DMS 273 treated with DMSO at 0.1 percent for 48 hours (cell line): ENCODE measurements around the gene BPIFB6.

Experiments used
- DNase-seq: peaks from one replicate; lab custom pipeline; 2025; lab: John Stamatoyannopoulos, UW

The BPIFB6 gene

DNA sequence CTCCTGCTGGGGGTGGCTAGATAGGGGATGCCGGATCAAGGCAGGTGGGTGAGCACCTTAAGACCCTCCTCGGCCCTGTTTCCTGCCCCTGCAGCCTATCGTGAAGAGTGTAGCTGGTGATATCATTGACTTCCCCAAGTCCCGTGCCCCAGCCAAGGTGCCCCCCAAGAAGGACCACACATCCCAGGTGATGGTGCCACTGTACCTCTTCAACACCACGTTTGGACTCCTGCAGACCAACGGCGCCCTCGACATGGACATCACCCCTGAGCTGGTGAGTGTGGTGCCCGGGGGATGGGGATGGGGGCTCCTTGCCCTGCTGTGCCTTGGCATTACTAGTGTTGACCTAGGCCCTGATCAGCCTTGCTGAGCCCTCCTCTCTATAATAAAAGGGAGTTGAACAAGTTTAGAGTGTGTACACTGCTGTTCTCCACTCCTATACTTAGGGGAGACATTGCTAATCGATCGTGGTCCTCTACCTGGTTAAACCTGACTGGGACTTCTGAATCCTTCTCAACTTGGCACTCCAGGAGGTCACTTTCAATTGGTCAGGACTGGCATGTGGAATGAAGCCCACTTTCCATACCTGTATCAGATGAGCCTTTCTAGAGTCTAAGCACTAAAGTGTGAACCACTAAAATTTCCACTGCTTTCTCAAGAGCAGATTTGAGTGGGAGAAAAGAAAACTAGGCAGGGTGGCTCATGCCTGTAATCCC is 33.3 kb downstream of the BPIFB6 start:
- no peak for DNase-seq

DNA sequence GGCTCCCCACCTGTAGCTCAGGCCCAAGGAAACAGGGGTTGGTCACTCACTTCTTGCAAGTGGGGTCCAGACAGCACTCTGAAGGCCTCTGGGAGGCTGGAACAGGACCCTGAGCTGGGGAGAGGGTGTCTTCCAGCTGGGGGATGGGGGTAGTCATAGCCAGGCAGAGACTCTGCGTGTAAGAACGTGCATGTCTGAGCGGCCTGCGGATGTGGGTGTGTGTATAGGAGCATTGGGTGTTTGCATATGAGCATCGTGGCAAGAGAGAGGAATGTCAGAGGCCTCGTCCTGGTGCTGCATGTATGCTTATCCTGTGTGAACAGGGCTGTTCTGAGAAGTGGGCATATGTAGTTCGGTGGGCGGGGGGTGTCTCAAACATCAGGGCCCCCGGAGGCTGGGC is 34.3 kb downstream of the BPIFB6 start:
- DNase-seq = no peak

DNA sequence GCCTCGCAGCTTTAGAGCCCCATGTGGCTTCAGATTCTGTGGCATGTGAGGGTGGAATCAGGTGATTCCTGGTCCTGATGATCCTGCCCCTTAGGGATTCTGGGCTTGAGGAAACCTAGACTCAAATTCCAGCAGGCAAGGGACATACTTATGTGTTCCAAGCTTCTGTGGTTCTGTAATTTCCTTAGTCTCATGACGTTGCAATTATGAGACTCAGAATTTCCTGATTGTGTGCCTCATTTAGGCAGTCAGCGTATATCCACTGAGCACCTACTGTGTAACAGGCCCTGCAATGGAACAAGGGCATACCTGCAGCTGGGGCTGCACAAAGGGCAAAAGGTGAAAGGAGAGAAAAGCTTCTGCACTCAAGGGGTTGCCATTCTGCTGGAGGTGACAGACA is 36.4 kb downstream of the BPIFB6 start:
- no peak for DNase-seq

DNA sequence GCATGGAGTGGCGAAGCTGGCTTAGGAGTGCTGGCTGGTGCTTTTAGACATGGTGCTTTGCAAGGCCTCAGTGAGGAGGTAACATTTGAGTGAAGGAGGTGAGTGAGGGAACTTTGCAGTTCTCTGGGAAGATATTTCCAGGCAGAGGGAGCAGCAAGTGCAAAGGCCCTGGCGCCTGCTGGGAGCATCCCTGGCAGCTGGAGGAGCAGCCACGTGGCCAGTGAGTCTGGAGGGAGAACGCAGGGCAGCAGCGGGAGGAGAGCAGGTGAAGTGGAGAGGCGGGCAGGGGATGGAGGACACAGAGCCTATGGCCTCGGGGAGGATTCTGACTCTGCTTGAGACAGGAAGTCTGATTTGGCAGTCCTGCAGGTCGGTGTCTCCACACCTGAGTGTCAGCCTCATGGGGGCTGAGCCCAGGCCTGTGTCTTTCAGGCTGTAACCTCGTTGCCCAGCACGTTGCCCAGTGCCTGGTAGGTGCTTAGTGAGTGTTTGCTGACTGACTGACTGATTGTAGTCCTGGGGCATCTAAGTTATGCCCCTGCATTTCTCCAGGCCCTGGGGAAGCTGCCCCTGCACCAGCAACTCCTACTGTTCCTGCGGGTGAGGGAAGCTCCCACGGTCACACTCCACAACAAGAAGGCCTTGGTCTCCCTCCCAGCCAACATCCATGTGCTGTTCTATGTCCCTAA is 36.9 kb downstream of the BPIFB6 start:
- no peak for DNase-seq

DNA sequence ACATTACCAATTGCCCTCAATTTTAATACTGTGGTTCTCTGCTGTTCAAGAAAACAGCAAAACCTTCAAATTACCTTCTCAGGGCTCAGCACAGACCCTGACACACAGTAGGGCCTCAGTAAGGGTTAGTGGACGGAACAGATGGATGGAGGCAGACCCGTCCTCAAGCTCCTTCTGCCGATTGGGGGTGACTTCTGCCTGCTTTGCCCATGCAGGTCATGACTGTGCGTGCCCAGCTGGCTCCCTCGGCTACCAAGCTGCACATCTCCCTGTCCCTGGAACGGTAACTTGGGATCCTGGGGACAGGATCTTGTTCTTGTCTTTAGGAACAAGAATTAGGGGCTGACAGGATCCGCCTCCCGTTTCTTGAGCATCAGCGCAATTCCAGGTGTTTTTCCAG is 38.2 kb downstream of the BPIFB6 start:
- DNase-seq = no peak

DNA sequence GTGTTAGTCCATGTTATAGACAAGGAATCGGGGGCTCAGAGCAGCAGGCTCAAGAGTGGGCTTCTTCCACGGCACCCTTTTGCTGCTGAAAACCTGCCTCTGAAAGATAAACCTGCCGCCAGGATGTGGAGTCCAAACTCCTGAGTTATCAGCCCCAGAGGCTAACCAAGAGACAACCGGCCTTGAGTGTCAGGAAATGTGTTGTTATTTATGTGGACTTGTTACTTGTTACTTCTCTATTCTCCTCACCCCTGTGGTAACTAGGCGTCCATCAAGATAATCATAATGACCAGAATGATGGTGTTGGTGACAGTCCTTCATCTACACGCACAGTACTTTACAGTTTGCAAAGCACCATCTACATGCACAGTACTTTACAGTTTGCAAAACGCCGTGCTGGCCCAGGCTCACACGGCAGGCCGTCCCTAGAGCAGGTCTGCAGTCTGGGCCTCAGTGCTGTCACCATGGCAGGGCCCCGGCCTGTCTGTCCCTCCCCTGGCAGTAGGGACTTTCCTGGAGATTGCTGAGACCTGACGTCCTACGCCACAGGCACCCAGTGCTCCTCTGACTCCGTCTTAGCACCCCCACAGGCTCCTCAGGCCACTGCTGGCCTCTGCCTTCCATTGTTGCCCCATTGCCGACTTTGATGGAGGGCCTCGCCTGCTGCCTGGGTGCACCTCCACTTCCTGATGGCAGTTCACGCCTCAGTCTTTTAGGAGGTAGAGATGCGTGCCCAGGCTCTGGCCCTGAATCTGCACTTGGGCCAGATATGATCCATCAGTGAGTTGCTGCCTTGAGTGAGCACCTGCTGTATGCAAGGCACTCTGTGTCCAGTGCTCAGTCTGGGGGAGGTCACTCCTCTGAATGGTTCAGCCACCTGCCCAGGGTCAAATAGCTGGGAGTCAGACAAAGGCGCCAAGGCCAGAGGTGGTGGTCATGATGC is 38.9 kb downstream of the BPIFB6 start:
- no peak for DNase-seq

DNA sequence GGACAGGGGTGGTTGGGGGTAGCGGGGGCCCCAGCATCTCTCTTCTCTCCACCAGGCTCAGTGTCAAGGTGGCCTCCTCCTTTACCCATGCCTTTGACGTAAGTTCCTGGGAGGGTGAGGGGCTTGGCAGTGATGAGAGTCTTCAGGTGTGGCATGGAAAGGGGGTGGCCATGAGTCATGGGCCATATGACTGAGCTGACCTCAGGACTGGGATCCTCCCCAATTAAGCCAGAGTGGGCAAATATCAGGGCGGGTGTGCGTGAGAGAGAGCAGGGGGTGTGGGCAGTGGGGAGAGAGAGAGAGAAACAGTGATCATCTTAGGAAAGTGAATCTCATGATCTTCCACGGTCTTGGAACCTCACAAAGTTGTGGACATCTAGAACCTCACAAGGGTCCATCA is 39.8 kb downstream of the BPIFB6 start:
- DNase-seq = no peak

DNA sequence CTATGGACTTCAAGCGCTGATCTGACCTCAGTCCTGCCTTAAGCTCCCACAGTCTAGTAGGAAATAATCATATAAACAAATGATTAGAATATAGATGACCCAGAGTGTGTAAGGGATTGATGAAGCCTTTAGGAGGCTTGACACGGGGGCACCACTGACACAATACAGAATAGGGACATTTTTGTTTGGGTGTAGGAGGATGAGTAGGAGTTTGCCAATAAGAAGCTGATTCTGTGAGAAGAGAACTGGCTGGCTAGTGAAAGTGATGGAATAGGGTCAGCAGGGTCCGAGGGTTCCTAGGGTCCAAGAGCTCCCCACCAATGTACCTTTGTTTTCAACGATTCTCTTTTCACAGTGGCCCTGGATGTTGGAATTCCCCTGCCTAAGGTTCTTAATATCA is 40.9 kb downstream of the BPIFB6 start:
- DNase-seq = no peak

DNA sequence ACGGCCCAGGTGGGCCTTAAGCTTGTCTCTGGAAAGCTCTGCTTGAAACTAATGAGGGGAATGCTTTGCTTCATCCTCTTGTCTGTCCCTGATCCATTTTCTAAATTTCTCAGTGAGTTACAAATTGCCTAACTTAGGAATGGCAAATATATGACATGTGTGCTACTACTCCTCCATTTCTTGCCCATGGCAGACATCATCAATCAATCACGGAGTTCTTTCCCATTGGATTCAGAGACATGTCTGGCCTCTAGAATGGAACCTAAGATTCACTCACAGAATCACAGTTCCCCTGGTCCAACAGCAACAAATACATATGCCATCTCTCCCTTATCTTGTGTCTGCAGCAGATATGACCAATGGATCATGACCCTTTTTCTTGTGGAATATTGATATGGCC is 41.4 kb downstream of the BPIFB6 start:
- no peak for DNase-seq

DNA sequence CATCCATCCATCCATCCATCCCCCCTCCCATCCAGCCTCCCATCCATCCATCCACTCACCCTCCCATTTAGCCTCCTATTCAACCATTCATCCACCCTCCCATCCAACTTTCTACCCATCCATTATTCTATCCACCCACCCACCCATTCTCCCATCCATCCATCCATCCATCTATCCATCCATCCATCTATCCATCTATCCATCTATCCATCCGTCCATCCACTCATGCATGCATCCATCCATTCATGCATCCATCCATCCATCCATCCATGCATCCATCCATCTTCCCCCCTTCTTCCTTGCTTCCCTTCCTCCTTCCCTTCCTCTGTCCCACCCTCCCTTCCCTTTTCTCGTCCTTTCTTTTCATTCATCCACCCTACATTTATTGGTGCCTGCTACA is 43.2 kb downstream of the BPIFB6 start:
- DNase-seq = no peak

DNA sequence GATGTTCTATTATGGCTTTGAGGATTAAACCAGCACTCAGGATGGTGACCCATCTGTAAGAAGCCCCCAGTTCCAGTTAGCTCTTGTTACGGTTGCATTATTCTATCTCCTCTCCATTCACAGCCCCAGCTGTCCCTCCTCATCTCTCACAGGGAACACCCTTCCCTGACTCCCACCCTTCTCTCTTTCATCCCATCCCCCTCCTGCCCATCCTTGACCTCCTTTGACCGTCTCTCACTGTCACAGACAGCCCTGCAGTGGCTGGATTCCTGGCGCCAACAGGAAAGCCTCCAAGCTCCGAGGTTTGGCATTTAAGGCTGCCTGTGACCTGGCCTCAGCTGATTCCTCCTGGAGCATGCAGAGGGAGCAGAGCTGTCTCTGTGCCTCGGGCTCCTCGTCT is 43.8 kb downstream of the BPIFB6 start:
- DNase-seq = no peak

DNA sequence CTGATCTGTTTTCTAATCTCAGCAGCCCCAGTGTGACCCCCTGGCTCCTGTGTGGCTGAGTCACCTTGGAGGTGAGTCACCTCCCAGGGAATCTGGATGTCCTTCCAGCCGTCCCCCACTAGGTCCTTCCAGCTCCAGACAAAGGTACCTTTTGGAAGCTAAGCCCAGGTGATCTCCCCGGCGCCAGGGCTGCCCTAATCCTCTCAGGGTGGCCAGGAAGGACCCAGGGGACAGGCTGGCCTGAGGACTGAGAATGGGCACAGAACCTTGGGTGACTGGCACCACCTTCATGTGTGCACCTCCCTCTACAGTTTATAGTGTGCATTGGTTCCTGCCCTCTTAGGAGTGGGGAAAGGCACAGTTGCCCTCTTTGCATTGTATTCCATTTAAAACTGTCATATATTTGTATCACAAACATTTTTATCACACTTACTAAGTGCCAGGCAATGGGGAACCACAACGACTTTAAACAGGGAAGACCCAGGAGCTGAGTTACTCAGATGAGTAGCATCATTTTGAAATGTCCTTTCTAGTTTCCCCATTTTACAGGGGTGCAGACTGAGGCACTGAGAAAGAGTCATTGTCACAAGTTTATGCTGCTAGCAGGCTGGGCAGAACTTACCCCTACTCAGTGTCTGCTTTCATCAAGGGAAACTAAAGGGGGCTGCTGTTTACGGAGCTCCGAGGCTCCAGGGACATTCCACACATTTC is 45.4 kb downstream of the BPIFB6 start:
- no peak for DNase-seq

DNA sequence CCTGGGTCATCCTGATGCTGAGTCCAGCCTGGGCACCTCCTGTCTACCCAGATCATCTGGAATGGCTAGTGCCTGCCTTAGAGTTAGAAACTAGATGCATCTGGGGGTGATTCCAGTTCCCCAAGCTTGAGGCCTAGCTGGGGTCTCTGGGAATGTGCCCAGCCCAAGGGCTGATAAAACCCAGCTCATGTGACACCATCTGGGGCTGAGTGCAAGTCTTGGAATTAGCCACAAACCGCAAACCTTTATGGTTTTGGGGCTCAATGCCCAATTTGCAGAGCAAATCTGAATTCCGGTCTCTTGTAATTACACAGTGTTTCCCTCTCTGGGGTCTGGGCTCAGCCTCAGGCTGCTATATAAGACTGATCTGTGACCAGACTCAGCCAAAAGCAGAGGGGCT is 47.8 kb downstream of the BPIFB6 start, which contains the start of gene BPIFB4:
TSS of gene BPIFB4 (plus strand) at position 385 of the 400 bp plus-strand sequence. CDS start 1,884 bp downstream, outside the sequence.
- no peak for DNase-seq

DNA sequence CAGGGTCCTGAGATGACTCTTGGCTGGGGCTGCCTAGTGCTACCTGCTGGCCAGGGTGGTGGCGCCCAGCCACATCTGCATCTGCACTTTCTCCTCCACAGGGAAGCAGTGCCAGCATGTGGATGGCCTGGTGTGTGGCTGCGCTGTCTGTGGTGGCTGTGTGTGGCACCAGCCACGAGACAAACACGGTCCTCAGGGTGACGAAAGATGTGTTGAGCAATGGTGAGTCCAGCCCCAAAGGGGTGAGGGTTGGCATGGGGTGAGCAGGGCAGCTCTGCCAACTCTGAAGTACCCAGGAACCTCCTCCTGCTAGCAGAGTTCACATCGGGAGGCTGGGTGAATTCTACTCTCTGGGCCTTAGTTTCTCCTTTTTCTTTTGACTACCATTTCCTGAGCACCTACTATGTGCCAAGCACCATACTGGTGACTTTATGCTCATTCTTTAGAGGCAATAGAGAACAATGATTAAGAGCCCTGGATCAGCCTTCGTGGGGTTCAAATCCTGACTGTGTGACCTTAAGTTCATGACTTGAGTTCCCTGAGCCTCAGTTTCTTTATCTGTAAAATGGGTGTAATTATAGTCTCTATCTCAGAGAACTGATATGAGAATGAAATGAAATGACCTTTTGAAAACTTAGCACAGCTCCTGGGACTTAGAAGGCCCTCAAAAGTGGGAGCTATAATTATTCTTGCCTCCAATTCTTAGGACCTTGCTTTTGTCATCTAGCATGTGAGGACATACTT is 50.1 kb downstream of the BPIFB6 start:
- DNase-seq = no peak

DNA sequence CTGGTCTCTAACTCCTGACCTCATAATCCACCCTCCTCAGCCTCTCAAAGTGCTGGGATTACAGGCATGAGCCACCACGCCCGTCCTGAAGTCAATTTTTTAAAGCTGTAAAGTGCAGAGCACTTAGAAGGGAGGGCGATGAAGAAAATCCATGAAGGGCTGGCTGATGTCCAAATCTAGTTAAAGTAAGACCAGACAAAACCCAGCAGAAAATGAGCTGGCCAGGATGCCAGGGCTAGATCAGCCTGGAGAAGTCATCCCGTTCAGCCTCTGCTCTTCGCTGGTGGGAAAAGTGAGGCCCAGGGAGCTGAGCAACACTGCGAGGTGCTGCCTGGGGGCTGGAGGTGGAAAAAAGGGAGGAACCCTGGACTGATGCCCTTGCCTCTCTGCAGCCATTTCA is 51.1 kb downstream of the BPIFB6 start:
- DNase-seq = no peak

DNA sequence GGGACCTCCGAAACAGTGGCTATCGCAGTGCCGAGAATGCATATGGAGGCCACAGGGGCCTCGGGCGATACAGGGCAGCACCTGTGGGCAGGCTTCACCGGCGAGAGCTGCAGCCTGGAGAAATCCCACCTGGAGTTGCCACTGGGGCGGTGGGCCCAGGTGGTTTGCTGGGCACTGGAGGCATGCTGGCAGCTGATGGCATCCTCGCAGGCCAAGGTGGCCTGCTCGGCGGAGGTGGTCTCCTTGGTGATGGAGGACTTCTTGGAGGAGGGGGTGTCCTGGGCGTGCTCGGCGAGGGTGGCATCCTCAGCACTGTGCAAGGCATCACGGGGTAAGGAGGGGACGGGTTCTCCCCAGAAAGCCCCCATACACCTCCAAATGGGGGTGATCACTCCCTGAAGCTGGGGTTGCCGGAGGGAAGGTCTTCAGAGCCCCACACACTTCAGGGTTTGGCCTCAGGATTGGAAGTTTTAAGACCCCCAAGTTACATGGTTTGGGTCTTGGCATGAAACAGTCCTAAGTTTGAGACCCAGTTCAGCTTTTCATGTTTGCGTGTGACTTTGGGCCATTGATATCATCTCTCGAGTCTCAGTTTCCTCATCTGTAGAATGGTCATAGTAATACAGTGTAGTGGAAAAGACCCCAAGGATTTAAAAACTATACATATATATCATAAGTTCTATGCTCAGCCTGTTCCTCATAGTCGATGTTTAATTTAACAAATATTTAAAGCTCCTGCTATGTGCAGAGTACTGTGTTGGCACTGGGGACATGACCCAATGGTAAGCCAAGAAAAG is 52.3 kb downstream of the BPIFB6 start:
- DNase-seq = no peak

DNA sequence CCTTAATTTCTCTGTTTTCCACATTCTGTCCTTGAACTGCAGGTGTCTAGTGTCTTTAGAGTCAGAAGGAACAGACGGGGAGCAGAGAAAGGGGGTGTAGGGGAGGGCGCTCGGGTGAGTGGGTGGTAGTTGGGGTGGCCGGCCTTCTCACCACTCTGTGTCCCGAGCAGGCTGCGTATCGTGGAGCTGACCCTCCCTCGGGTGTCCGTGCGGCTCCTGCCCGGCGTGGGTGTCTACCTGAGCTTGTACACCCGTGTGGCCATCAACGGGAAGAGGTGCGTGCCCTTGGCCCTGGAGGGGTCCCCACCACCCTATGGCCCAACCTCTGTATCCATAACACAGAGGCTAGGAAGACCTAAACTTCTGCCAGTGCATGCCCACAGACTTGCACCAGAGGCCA is 53.3 kb downstream of the BPIFB6 start:
- DNase-seq = no peak

DNA sequence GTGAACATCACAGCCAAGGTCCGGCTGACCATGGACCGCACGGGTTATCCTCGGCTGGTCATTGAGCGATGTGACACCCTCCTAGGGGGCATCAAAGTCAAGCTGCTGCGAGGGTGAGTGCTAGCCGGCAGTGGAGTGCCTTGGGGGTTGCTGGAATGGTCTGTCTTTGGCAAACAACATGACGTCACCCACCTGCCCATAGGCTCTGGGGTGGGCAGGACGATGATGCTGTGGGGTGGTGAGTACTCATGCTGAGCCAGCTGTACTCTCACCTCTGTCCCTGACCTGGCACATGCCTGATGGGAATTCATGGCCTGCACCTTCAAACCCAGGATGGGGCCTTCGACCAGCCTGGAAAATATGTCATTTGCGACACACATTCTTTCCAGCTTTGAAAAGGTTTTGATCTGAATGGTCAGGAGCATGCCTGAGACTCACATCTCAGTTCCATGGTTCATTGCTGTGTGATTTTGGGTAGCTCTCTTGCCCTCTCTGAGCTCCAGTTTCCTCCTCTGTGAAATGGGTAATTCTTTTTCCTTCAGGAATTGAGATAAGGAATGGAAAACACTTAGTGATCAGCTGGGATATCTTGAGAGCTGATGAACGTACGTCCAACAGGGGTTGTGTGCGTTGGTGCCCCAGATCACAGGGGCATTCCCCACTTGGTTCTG is 54.7 kb downstream of the BPIFB6 start:
- DNase-seq = no peak

DNA sequence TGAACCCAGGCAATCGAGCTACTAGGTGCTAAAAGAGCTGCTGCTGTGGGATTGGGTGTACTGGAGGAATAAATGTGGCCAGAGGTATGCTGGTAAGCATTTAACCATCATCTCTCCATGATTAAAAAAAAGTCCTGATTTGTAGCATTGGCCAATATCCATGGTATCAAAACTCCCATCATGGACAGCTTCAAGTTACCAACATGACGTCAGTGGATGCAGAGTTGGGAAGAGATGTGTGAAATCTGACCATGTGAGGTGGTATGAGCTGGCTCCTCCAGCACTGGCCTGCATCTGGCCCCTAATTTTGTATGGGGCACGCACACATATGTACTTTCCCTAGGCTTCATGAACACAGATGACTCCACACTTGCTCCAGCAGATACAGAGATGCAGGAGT is 59.7 kb downstream of the BPIFB6 start:
- DNase-seq = no peak

DNA sequence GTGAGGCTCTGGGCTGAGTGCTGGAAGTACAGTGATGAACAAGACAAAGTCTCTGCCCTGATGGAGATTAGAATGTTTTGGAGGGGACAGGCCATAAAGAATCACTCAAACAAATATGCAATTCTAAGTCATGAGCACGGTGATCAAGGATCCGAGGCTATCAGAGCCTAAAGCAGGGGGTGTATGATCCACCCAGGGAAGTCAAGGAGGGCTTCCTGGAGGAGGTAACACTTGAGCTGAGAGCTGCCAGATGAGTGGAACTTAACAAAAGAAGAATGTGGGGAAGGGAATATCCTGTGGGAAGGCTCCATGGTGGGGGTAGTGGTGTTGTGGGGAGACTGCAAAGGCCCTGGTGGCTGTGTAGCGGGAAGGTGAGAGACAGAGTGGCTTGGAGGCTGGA is 60.2 kb downstream of the BPIFB6 start:
- no peak for DNase-seq
